ENCODE results near the gene CABLES2.

CABLES2 gene

DNA sequence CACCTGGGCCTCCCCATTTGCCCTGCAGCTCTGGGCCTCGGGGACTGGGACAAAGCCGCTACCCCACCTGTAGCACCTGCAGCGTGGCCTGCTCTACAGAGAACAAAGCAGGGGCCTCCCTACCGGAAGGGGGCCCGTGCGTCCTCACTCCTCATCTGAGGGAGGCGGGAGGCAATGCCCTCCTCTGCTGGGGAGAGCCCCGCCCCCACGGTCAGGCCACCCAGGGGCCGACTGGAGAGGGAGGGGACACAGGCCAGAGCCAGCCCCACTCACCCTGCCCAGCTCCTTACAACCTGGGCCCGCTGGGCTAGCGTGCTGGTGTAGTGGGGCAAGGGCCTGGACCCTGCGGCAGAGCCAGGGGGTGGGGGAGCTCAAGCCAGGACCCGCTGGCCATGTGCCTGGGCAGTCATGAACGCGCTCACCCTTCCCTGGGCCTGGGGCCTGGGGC, 48.0 kb downstream of the CABLES2 start:
- no peak for DNase-seq (ENCODE audit: extremely low read depth, low read depth)
- TF ChIP-seq, protein P1, sequence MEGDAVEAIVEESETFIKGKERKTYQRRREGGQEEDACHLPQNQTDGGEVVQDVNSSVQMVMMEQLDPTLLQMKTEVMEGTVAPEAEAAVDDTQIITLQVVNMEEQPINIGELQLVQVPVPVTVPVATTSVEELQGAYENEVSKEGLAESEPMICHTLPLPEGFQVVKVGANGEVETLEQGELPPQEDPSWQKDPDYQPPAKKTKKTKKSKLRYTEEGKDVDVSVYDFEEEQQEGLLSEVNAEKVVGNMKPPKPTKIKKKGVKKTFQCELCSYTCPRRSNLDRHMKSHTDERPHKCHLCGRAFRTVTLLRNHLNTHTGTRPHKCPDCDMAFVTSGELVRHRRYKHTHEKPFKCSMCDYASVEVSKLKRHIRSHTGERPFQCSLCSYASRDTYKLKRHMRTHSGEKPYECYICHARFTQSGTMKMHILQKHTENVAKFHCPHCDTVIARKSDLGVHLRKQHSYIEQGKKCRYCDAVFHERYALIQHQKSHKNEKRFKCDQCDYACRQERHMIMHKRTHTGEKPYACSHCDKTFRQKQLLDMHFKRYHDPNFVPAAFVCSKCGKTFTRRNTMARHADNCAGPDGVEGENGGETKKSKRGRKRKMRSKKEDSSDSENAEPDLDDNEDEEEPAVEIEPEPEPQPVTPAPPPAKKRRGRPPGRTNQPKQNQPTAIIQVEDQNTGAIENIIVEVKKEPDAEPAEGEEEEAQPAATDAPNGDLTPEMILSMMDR (IDR thresholded peaks at IDR 0.05; ENCODE audit: low read depth, low read length) = no peak

DNA sequence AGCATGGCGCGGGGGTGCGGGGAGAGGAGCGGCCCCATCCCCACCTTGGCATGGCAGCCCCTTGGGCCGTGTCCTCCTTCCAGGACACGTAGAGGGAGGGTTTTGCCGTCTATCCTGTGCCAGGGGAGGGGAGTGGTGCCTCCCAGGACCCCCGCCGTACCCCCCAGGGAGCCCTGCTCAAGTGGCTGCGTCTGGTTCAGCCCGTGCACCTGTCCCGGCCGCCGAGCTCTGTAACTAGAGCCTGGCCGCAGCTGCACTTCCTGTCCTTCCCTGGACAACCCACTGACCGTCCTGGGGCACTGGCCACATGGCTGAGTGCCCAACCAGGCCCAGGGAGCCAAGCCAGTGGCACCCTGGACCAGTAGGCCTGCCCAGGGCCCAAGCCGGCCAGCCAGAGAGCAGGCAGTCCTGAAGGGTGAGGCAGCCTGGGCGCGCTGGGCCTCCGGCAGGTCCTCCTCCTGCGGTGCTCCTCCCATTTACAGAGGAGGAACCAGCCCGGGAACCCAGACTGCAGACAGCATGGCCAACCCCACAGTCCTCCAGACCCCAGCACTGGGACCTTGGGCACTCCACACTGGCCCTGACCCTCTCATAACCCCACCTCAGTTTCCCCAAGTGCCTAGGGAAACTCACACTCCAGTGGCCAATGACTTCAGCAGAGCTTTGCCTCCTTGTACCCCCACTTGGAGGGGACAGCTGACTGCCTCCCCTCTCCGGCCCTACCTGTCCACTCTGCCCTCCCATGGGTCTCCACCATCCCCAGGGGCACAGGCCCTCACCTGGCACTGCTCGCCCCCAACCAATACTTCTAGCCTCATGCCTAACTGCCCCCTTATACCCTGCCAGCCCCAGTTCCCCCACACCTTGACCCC, 48.7 kb downstream of the CABLES2 start:
- TF ChIP-seq, protein P1 (IDR thresholded peaks at IDR 0.05; ENCODE audit: low read depth, low read length) = no peak
- DNase-seq (ENCODE audit: extremely low read depth, low read depth) = no peak

DNA sequence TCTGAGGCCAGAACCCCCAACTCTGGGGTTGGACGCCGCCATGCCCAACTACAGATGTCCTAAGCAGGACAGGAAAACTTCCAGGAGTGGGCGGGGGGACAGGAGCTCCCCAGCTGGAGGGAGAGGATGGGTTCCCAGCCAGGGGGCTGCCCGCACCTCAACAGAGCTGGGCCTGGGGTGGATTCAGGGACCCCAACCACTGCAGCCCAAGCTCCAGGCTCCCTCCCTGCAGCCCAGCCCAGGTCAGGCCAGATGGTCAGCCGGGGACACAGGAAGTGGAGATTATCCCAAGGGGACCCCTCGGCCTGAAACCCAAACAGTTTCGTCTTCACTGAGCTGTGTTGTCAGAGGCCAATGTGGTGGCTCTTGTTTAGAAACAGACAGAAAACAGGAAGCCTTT, 49.4 kb downstream of the CABLES2 start:
- no peak for DNase-seq (ENCODE audit: extremely low read depth, low read depth)

DNA sequence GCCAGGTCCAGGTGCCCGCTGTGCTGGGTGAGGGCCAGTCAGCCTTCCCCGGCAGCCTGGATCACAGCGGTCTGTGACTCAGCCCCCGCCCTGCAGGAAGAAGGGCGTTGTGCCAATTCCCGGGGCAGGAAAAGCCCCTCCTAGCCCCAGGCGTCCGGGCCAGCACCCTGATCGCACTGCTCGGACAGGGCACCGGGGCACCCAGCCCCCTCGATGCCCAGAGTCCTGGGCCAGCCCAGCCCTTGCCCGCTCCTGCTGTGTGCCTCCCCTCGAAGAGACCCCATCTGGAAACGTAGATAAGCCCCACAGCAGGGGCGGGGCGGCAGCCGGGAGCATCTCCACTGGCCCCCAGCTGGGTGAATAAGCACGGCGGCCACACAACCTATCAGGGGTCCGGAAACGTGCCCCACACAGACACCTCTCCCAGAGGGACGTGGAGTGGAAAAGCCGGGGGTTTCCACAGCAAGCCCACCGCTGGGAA, 49.9 kb downstream of the CABLES2 start:
- TF ChIP-seq, protein P1 (IDR thresholded peaks at IDR 0.05; ENCODE audit: low read depth, low read length) = no peak
- no peak for DNase-seq (ENCODE audit: extremely low read depth, low read depth)

More for the DNA sequence above, 49.4 kb downstream of the CABLES2 start:
- TF ChIP-seq, protein P1 (IDR thresholded peaks at IDR 0.05; ENCODE audit: low read depth, low read length) = no peak

DNA sequence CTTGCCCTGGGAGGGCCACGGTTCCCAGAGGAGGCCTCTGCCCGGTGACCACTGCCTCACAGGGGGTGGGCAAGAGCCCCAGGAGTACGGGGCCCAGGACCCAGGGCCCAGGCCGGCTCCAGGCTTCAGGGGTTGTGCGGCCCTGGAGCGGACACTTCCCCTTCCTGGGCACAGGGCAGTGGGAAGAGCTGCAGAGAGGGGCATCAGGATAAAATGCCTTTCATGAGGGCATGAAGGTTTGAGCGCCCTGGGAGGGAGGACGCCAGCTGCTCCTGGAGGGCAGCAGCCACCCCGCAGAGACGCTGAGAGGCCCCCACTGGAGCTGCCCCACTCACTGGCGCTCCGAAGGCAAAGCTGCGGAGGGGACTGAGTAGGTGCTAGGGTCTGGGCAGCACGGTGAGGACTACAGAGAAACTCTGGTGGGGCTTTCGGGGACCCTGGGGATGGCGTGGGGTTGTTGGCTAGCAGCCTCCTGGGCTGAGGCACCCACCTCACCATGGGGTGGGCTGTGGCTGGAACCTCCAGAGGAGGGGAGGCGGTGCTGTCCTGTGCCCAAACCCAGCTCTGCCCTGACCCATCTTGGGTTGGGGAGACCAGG, 50.4 kb downstream of the CABLES2 start:
- TF ChIP-seq, protein P1 (IDR thresholded peaks at IDR 0.05; ENCODE audit: low read depth, low read length) = no peak

DNA sequence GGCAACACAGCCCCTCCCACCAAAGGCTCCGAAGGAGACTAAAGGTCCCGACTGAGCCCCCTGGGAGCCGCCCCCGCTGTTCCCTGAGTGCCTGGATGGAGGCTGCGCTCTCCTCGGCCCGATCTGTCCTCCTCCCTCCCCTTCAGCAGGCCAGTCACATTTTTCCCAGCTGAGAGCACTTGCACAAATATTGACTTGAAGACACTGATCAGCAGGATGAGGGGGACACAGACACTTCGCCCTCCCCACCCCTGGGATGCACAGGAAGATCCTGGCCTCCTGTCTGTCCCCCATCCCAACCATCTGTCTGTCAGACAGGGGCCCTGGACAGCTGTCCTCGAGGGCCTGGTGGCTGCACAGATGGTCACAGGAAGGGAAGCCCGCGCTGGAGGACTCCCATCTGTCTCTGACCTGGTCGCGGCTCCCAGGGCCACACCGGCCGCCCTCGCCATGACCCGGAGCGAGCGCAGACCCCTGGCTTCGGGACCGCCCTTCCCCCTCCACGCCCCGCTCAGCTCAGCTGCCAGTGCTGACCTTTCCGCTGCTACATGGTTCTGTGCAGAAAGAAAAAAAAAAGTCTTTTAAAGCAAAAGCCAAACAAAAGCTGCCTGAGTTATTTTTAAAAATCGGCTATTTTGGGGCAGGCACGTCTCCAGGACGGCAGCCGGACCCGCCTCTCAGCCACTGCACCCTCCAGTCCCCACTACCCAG, 51.1 kb downstream of the CABLES2 start:
- TF ChIP-seq, protein P1 (IDR thresholded peaks at IDR 0.05; ENCODE audit: low read depth, low read length) = no peak
- no peak for DNase-seq (ENCODE audit: extremely low read depth, low read depth)

More for the DNA sequence above, 50.4 kb downstream of the CABLES2 start:
- DNase-seq (ENCODE audit: extremely low read depth, low read depth) = no peak

Data from AG09319 (cell line).